Osteocyte (in vitro differentiated cells): ENCODE data around the gene PRKCG. TPM values are rescaled to one million over a fixed set of nuclear protein-coding genes. Genes with fewer than 3 reads are reported as not detected.

ENCODE experiments used
- DNase-seq: peaks from one replicate; pipeline ENCODE4 v3.0.0; 2021; ENCODE audit warnings: mixed read lengths; ENCODE audit not compliant: unreplicated experiment; ENCODE audit errors: extremely low spot score
- H3K27ac Mint-ChIP-seq: one replicate; pipeline ENCODE4 v1.8.0; 2021; ENCODE audit warnings: mild to moderate bottlenecking, mixed read lengths; ENCODE audit not compliant: unreplicated experiment
- H3K27me3 Mint-ChIP-seq: one replicate; pipeline ENCODE4 v1.8.0; 2021; ENCODE audit warnings: mixed read lengths; ENCODE audit not compliant: unreplicated experiment
- H3K36me3 Mint-ChIP-seq: one replicate; pipeline ENCODE4 v1.8.0; 2021; ENCODE audit warnings: mixed read lengths; ENCODE audit not compliant: unreplicated experiment
- H3K4me1 Mint-ChIP-seq: one replicate; pipeline ENCODE4 v1.8.0; 2021; ENCODE audit warnings: mixed read lengths; ENCODE audit not compliant: unreplicated experiment
- H3K4me3 Mint-ChIP-seq: one replicate; pipeline ENCODE4 v1.8.0; 2021; ENCODE audit warnings: mild to moderate bottlenecking, moderate library complexity, mixed read lengths; ENCODE audit not compliant: unreplicated experiment
- H3K9me3 Mint-ChIP-seq: one replicate; pipeline ENCODE4 v1.8.0; 2021; ENCODE audit warnings: mixed read lengths; ENCODE audit not compliant: unreplicated experiment
- total RNA-seq: library from RNA; stranded (reverse); gene quantifications from 2 replicates; pipeline ENCODE4 v1.2.1, GENCODE V29; 2021
- TF ChIP-seq, protein P1 (sequence below): fragments of 200-600 bp; sonication (generic); IDR thresholded peaks from 2 replicates; pipeline ENCODE4 v1.5.0; 2021; ENCODE audit warnings: antibody characterized with exemption, mild to moderate bottlenecking, moderate library complexity

The PRKCG gene
- total RNA-seq, 1 donor from 2014 or later: 0.30 TPM

DNA sequence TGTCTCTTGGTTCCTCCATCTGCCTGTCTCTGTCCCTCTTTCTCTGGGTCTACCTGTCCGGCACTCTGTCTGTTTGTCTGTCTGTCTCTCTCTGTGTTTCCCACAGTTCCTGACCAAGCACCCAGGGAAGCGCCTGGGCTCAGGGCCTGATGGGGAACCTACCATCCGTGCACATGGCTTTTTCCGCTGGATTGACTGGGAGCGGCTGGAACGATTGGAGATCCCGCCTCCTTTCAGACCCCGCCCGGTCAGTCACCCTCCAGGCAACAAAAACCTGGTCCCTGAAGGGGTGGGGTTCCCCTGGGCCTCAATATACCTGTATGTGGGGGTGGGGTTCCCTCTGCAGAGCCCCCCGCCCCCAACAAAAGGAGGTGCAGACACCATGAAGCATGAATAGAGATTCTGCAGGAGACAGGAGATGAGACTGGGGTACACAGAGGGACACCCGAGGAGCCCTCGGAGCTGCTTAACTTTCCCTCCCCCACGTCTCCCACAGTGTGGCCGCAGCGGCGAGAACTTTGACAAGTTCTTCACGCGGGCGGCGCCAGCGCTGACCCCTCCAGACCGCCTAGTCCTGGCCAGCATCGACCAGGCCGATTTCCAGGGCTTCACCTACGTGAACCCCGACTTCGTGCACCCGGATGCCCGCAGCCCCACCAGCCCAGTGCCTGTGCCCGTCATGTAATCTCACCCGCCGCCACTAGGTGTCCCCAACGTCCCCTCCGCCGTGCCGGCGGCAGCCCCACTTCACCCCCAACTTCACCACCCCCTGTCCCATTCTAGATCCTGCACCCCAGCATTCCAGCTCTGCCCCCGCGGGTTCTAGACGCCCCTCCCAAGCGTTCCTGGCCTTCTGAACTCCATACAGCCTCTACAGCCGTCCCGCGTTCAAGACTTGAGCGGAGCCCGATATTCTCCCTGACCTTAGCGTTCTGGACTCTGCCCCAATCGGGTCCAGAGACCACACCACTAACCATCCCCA, 24.5 kb downstream of the PRKCG start:
- Mint-ChIP-seq H3K4me3 (peak overlapping the region; percentile 4), H3K27ac (no peak overlapping the region)
- no peak for DNase-seq

GRCh38 chr19:53907193-53907581, 25.2 kb downstream of the PRKCG start:
- TF ChIP-seq, protein P1, sequence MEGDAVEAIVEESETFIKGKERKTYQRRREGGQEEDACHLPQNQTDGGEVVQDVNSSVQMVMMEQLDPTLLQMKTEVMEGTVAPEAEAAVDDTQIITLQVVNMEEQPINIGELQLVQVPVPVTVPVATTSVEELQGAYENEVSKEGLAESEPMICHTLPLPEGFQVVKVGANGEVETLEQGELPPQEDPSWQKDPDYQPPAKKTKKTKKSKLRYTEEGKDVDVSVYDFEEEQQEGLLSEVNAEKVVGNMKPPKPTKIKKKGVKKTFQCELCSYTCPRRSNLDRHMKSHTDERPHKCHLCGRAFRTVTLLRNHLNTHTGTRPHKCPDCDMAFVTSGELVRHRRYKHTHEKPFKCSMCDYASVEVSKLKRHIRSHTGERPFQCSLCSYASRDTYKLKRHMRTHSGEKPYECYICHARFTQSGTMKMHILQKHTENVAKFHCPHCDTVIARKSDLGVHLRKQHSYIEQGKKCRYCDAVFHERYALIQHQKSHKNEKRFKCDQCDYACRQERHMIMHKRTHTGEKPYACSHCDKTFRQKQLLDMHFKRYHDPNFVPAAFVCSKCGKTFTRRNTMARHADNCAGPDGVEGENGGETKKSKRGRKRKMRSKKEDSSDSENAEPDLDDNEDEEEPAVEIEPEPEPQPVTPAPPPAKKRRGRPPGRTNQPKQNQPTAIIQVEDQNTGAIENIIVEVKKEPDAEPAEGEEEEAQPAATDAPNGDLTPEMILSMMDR: no peak

More for the DNA sequence above, 24.5 kb downstream of the PRKCG start:
- TF ChIP-seq, protein P1: peak; percentile 78
- H3K27me3 Mint-ChIP-seq: peaks cover 57% of the 10 kb centered on the region
- peaks cover 3% of the 10 kb centered on the region for H3K36me3 Mint-ChIP-seq
- H3K9me3 Mint-ChIP-seq: no peaks in the 10 kb centered on the region
- H3K4me1 Mint-ChIP-seq: peaks cover 19% of the 10 kb centered on the region

DNA sequence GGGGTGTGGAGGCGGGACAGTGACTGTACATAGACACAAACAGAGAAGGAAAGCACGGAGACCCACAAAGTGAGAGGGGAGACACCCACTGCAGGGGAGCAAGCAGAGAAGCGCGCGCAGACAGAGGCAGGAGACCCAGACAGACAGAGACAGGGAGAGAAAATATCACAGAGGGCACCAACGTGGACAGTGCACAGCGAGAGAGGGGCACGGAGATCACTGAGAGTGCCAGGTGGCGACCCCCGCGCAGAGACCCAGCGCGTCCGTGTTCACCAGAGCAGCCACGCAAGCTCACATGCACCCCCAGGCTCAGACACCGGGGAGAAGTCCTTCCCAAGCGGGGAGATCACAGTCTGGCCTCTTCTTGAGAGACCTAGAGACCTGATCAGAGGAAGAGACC, 25.7 kb downstream of the PRKCG start:
- no peaks in the 10 kb centered on the region for H3K9me3 Mint-ChIP-seq
- H3K4me3 Mint-ChIP-seq: no peak overlapping the region
- H3K4me1 Mint-ChIP-seq: peaks cover 19% of the 10 kb centered on the region
- H3K36me3 Mint-ChIP-seq: peaks cover 3% of the 10 kb centered on the region
- TF ChIP-seq, protein P1: no peak
- H3K27me3 Mint-ChIP-seq: peaks cover 61% of the 10 kb centered on the region
- DNase-seq: no peak
- no peak overlapping the region for H3K27ac Mint-ChIP-seq

More at GRCh38 chr19:53907193-53907581, 25.2 kb downstream of the PRKCG start:
- no peaks in the 10 kb centered on the region for H3K9me3 Mint-ChIP-seq
- no peak for DNase-seq
- no peak overlapping the region for H3K4me3 Mint-ChIP-seq
- peaks cover 61% of the 10 kb centered on the region for H3K27me3 Mint-ChIP-seq
- H3K27ac Mint-ChIP-seq: no peak overlapping the region
- peaks cover 3% of the 10 kb centered on the region for H3K36me3 Mint-ChIP-seq
- peaks cover 19% of the 10 kb centered on the region for H3K4me1 Mint-ChIP-seq

GRCh38 chr19:53908106-53908934, 26.3 kb downstream of the PRKCG start:
- DNase-seq: no peak
- TF ChIP-seq, protein P1: no peak
- H3K36me3 Mint-ChIP-seq: peaks cover 3% of the 10 kb centered on the region
- H3K4me1 Mint-ChIP-seq: peaks cover 19% of the 10 kb centered on the region
- peaks cover 61% of the 10 kb centered on the region for H3K27me3 Mint-ChIP-seq
- H3K27ac Mint-ChIP-seq: no peak overlapping the region
- H3K9me3 Mint-ChIP-seq: no peaks in the 10 kb centered on the region
- H3K4me3 Mint-ChIP-seq: peak overlapping the region; percentile 47
